OCI-LY1 (cell line): Measurements from ENCODE around the gene C13orf42.

Experiments
- EZH2 ChIP-seq: fragments of 200-600 bp; sonication (generic), shearing (Covaris generic); IDR thresholded peaks from 2 replicates; pipeline ENCODE4 v1.8.0; 2017; ENCODE audit warnings: borderline replicate concordance, mixed run types, mild to moderate bottlenecking, antibody characterized with exemption, low read length, moderate library complexity, mixed read lengths
- TF ChIP-seq, protein P1 (sequence below): fragments of 200-600 bp; sonication (generic), shearing (Covaris generic); IDR thresholded peaks from 2 replicates; pipeline ENCODE4 v1.5.1; 2017; ENCODE audit warnings: mild to moderate bottlenecking, antibody characterized with exemption, low read length, moderate library complexity, mixed read lengths

DNA sequence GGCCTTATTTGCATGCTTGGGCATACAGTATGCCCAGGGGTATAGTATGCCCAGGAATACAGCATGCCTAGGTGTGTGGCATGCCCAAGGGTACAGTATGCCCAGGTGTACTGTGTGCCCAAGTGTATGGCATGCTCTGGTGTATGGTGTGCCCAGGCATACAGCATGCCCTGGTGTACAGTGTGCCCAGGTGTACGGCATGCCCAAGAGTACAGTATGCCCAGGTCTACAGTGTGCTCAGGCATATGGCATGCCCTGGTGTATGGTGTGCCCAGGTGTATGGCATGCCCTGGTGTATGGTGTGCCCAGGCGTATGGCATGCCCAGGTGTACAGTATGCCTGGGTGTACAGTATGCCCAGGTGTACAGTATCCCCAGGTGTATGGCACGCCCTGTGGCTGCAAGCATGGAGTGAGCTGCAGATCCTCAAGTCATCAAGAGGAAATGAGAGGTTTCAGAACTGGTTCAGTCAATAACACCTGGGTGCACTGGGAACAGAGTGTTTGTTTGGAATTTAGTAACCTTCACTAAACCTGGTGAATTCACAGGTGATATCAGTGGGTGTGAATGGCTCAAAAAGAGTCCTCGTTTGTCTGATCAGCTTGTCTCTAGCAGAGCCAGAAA, 7.8 kb upstream of the C13orf42 start:
- TF ChIP-seq, protein P1, sequence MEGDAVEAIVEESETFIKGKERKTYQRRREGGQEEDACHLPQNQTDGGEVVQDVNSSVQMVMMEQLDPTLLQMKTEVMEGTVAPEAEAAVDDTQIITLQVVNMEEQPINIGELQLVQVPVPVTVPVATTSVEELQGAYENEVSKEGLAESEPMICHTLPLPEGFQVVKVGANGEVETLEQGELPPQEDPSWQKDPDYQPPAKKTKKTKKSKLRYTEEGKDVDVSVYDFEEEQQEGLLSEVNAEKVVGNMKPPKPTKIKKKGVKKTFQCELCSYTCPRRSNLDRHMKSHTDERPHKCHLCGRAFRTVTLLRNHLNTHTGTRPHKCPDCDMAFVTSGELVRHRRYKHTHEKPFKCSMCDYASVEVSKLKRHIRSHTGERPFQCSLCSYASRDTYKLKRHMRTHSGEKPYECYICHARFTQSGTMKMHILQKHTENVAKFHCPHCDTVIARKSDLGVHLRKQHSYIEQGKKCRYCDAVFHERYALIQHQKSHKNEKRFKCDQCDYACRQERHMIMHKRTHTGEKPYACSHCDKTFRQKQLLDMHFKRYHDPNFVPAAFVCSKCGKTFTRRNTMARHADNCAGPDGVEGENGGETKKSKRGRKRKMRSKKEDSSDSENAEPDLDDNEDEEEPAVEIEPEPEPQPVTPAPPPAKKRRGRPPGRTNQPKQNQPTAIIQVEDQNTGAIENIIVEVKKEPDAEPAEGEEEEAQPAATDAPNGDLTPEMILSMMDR = no peak
- no peak for TF ChIP-seq EZH2
